Lower leg skin (tissue), 3 donors: ENCODE results near the gene PALLD.

Experiments
- POLR2A ChIP-seq, 2 donors: fragments of 450-650 bp; IDR thresholded peaks; one replicate each; pipeline ENCODE4 v1.6.1; 2016 to 2017; ENCODE audit warnings: antibody characterized with exemption in 2 of 2, mild to moderate bottlenecking in 1 of 2, moderate library complexity in 1 of 2
- TF ChIP-seq, protein P1 (sequence below), 3 donors: fragments of 450-650 bp; IDR thresholded peaks; one replicate each; pipeline ENCODE4 v1.5.1; 2016; ENCODE audit warnings: antibody characterized with exemption in 3 of 3, mild to moderate bottlenecking in 3 of 3, moderate library complexity in 2 of 3

DNA sequence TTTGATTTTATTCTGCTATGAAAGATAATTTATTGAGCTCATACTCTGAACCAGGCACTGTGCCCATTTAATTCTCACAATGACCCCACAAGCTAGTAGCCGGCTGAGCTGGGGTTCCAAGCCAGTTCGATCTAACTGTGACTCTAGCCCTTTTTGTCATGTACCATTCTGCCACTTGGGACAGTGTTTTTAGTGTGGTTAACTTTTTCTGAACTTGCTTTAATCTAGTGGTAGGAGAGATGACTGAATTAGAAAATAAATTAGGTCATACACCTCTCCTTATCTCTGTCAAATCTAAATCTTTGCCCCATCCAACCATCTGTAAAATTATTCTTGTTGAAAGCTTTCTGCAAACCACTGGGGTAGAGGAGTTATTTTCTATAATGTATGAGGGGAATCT, 377.2 kb downstream of the PALLD start:
- TF ChIP-seq, protein P1, sequence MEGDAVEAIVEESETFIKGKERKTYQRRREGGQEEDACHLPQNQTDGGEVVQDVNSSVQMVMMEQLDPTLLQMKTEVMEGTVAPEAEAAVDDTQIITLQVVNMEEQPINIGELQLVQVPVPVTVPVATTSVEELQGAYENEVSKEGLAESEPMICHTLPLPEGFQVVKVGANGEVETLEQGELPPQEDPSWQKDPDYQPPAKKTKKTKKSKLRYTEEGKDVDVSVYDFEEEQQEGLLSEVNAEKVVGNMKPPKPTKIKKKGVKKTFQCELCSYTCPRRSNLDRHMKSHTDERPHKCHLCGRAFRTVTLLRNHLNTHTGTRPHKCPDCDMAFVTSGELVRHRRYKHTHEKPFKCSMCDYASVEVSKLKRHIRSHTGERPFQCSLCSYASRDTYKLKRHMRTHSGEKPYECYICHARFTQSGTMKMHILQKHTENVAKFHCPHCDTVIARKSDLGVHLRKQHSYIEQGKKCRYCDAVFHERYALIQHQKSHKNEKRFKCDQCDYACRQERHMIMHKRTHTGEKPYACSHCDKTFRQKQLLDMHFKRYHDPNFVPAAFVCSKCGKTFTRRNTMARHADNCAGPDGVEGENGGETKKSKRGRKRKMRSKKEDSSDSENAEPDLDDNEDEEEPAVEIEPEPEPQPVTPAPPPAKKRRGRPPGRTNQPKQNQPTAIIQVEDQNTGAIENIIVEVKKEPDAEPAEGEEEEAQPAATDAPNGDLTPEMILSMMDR (IDR thresholded peaks at IDR 0.05) = no peak
- TF ChIP-seq POLR2A (IDR thresholded peaks at IDR 0.05) = no peak
